ENCODE measurements around the gene FBXL12.
"Not testable (repeated sequence)": the region's sequence is repeated elsewhere in the genome, so short reads cannot be mapped to it uniquely, and the experiment has no call there.

DNA sequence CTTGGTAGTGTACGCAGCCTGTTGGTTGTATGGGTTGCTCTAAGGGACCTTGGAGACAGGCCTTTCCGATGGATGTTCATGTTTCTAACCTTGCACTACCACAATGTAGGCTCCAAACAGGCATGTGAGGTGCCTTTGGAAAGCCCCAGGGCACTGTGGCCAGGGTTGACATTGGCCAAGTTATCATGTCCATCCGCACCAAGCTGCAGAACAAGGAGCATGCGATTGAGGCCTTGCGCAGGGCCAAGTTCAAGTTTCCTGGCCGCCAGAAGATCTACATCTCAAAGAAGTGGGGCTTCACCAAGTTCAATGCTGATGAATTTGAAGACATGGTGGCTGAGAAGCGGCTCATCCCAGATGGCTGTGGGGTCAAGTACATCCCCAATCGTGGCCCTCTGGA is 1.2 kb upstream of the FBXL12 start:
- TF ChIP-seq, protein P1, sequence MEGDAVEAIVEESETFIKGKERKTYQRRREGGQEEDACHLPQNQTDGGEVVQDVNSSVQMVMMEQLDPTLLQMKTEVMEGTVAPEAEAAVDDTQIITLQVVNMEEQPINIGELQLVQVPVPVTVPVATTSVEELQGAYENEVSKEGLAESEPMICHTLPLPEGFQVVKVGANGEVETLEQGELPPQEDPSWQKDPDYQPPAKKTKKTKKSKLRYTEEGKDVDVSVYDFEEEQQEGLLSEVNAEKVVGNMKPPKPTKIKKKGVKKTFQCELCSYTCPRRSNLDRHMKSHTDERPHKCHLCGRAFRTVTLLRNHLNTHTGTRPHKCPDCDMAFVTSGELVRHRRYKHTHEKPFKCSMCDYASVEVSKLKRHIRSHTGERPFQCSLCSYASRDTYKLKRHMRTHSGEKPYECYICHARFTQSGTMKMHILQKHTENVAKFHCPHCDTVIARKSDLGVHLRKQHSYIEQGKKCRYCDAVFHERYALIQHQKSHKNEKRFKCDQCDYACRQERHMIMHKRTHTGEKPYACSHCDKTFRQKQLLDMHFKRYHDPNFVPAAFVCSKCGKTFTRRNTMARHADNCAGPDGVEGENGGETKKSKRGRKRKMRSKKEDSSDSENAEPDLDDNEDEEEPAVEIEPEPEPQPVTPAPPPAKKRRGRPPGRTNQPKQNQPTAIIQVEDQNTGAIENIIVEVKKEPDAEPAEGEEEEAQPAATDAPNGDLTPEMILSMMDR (IDR thresholded peaks at IDR 0.05 in 2 of 3, conservative IDR thresholded peaks at IDR 0.05 in 1 of 3; ENCODE audit: borderline replicate concordance in 1 of 3, insufficient read depth in 1 of 3, low read depth in 2 of 3, low read length in 2 of 3), result not testable (repeated sequence)
- TF ChIP-seq POLR2AphosphoS5 (IDR thresholded peaks at IDR 0.05; ENCODE audit: low read depth, low read length); EZH2 (IDR thresholded peaks at IDR 0.05); TCF7L2 (IDR thresholded peaks at IDR 0.05; ENCODE audit: borderline replicate concordance, extremely low read depth, insufficient read depth, insufficient read length); JUND (IDR thresholded peaks at IDR 0.05); CEBPB (IDR thresholded peaks at IDR 0.05; ENCODE audit: low read depth); POLR2A (IDR thresholded peaks at IDR 0.05; ENCODE audit: borderline replicate concordance, extremely low read depth, insufficient read depth, insufficient read length): not testable (repeated sequence)

Data from HCT116 (cell line).